Measurements from ENCODE around the gene CLDND2. TPM values are rescaled to one million over a fixed set of nuclear protein-coding genes. Genes with fewer than 3 reads are reported as not detected.

The CLDND2 gene
- total and polyA plus RNA-seq, 2 of the 8 experiments (the other 6 are each of a cell fraction or from before 2014, with no cell fraction given): 0.21 to 0.56 TPM

DNA sequence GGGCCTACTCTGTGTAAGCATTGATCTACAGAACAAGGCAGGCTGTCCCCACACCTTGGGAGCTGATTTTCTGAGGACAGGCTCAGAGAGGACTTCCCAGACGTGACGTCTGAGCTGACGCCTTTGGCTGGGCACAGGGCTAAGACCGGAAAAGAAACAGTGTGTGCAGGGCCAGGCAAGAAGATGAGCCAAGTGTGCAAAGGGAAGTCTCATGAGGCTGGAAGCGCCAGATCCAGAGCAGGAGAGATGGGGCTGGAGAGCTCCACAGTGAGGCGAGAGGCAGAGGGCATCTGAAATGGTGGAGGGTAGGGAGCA lies 44.7 kb downstream of the CLDND2 start:
- Histone ChIP-seq H3K14ac (ENCODE audit: insufficient read length) (no peak overlapping the region), H3K4me1 (replicated peaks in 1 of 4; ENCODE audit: control insufficient read depth in 3 of 4, insufficient read depth in 4 of 4, low read length in 3 of 4) (peaks cover 0 to 12% (median 7%) of the 10 kb centered on the region in 4 experiments; a peak in 5 of 7 replicates), H3K9ac (replicated peaks in 1 of 4; ENCODE audit: extremely low read depth in 1 of 4, low read depth in 3 of 4, low read length in 3 of 4) (no peak overlapping the region), H2AFZ (ENCODE audit: low read length) (no peak overlapping the region), H2BK5ac (ENCODE audit: low read depth, low read length) (no peak overlapping the region), H3K4me3 (ENCODE audit: extremely low read depth in 1 of 4, insufficient read depth in 2 of 4, low read depth in 3 of 4, low read length in 4 of 4) (no peak overlapping the region), H4K91ac (replicated peaks; ENCODE audit: insufficient read length, low read length) (no peak overlapping the region), H3K23ac (ENCODE audit: insufficient read length) (no peak overlapping the region), H2BK12ac (ENCODE audit: low read depth, low read length) (no peak overlapping the region), H2BK15ac (ENCODE audit: low read length) (no peak overlapping the region), H3K36me3 (ENCODE audit: control insufficient read depth in 2 of 4, insufficient read depth in 4 of 4, low read length in 3 of 4) (peaks cover 0 to 7% (median 0%) of the 10 kb centered on the region in 4 experiments; a peak in 1 of 8 replicates), H3K27ac (ENCODE audit: low read depth, low read length) (no peak overlapping the region), H3K4ac (replicated peaks; ENCODE audit: insufficient read length, low read depth, low read length) (no peak overlapping the region), H4K8ac (ENCODE audit: extremely low read depth, insufficient read depth, low read length) (no peak overlapping the region; the same call in 1 of the 2 replicates), H3K79me1 (ENCODE audit: low read depth, low read length) (peaks cover 9% of the 10 kb centered on the region), H4K20me1 (replicated peaks in 1 of 2; ENCODE audit: control insufficient read depth in 1 of 2, insufficient read depth in 2 of 2, low read length in 2 of 2) (peaks cover 4 to 19% of the 10 kb centered on the region in 2 experiments), H2BK20ac (ENCODE audit: low read length) (no peak overlapping the region), H3K9me3 (ENCODE audit: insufficient read depth in 2 of 2, low read depth in 1 of 2, low read length in 1 of 2) (no peaks in the 10 kb centered on the region), H3K79me2 (ENCODE audit: control insufficient read depth in 1 of 2, insufficient read depth in 2 of 2, low read length in 2 of 2) (no peaks in the 10 kb centered on the region), H3K23me2 (ENCODE audit: low read depth, low read length) (peaks cover 11% of the 10 kb centered on the region; the same call in 1 of the 2 replicates), H2BK120ac (replicated peaks; ENCODE audit: low read depth, low read length) (no peak overlapping the region), H2AK5ac (ENCODE audit: low read depth, low read length) (no peak overlapping the region), H3K56ac (replicated peaks; ENCODE audit: insufficient read length, low read depth, low read length) (no peak overlapping the region), H3K4me2 (ENCODE audit: insufficient read depth in 1 of 2, low read depth in 2 of 2, low read length in 2 of 2) (no peak overlapping the region), H3K18ac (ENCODE audit: extremely low read depth, low read length) (no peak overlapping the region), H3K27me3 (replicated peaks in 1 of 4; ENCODE audit: control insufficient read depth in 3 of 4, extremely low read depth in 1 of 4, insufficient read depth in 3 of 4, low read length in 3 of 4) (peaks cover 0 to 6% (median 5%) of the 10 kb centered on the region in 4 experiments; a peak in 4 of 7 replicates), H4K5ac (ENCODE audit: insufficient read length, low read depth, low read length) (no peak overlapping the region)
- 78% methylated on average over 6 of the region's 6 CpGs; no CpG with 5 or more reads in 1 of the 2 experiments for WGBS, 2 experiments (ENCODE audit: extremely low coverage in 1 of 2, insufficient coverage in 1 of 2, insufficient read length in 1 of 2, insufficient replicate concordance in 2 of 2, low coverage in 1 of 2, low lambda C conversion rate in 2 of 2, missing lambda C conversion rate in 1 of 2)
- no peak for DNase-seq (ENCODE audit: low read depth in 1 of 2, low spot score in 2 of 2)
- FAIRE-seq: no peak
- POLR2A ChIA-PET (ENCODE audit: partially characterized antibody): interaction anchor here (1.3 kb wide), 1 partner anchor 9 kb away, joined by 3 read pairs; no protein-coding TSS in a partner anchor
- CTCF ChIA-PET (ENCODE audit: partially characterized antibody): interaction anchor here (0.6 to 2.1 kb wide), 7 partner anchors 9 to 643 kb away, joined by 3 to 7 read pairs (median 4); partner anchors contain the start of gene VSIG10L
- TF ChIP-seq GABPA (IDR thresholded peaks at IDR 0.05; ENCODE audit: borderline replicate concordance, insufficient read depth, low read length): no peak
- TF ChIP-seq CTCF (IDR thresholded peaks at IDR 0.05; ENCODE audit: control extremely low read depth in 1 of 3, insufficient read depth in 1 of 3, low read depth in 1 of 3, low read length in 3 of 3): no peak
- TF ChIP-seq EZH2 (IDR thresholded peaks at IDR 0.05; ENCODE audit: low read depth, low read length, severe bottlenecking): no peak
- no peak for TF ChIP-seq JUND (IDR thresholded peaks at IDR 0.05; ENCODE audit: low read length)
- no peak for TF ChIP-seq TAF1 (IDR thresholded peaks at IDR 0.05; ENCODE audit: low read depth, low read length)

Measured in H1 (cell line).